Measurements from ENCODE around the gene SHANK3.

SHANK3 gene

DNA sequence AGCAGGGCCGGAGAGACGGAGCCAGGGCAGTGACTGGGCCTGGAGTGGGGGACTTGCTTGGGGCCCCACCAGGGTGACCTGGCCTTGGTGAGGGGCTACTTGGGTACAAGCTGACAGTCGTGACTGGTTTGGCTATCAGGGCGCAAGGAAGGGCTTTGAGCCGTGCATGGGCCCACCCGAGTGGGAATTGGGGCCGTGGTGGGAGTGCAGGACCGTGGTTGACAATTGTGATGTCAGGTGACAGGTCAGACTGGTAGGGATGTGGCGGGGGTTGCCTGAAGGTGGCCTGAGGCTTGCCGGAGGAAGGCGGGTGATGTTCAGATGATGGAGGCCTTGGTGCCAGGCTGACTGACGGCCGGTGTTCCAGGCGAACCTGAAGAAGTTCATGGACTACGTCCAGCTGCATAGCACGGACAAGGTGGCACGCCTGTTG, 5.6 kb downstream of the SHANK3 start:
- DNase-seq: no peak

DNA sequence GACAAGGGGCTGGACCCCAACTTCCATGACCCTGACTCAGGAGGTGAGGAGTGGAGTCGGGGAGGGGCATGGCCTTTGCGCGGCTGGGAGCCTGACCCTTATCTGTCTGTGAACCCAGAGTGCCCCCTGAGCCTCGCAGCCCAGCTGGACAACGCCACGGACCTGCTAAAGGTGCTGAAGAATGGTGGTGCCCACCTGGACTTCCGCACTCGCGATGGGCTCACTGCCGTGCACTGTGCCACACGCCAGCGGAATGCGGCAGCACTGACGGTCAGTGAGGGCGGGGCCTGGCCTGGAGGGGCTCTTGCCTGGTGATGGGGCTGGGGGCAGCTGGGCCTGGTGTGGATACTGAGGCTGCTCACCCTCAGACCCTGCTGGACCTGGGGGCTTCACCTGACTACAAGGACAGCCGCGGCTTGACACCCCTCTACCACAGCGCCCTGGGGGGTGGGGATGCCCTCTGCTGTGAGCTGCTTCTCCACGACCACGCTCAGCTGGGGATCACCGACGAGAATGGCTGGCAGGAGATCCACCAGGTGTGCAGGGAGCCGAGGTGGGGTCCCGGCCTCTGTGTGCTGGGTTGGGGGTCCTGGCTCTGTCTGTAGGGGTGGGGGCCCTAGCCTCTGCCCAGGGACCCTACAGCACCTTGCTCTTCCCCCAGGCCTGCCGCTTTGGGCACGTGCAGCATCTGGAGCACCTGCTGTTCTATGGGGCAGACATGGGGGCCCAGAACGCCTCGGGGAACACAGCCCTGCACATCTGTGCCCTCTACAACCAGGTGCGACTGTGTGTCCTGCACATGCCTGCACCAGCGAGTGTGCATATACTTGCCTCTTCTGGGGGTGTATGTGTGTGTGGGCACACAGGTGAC, 6.3 kb downstream of the SHANK3 start:
- no peak for DNase-seq

DNA sequence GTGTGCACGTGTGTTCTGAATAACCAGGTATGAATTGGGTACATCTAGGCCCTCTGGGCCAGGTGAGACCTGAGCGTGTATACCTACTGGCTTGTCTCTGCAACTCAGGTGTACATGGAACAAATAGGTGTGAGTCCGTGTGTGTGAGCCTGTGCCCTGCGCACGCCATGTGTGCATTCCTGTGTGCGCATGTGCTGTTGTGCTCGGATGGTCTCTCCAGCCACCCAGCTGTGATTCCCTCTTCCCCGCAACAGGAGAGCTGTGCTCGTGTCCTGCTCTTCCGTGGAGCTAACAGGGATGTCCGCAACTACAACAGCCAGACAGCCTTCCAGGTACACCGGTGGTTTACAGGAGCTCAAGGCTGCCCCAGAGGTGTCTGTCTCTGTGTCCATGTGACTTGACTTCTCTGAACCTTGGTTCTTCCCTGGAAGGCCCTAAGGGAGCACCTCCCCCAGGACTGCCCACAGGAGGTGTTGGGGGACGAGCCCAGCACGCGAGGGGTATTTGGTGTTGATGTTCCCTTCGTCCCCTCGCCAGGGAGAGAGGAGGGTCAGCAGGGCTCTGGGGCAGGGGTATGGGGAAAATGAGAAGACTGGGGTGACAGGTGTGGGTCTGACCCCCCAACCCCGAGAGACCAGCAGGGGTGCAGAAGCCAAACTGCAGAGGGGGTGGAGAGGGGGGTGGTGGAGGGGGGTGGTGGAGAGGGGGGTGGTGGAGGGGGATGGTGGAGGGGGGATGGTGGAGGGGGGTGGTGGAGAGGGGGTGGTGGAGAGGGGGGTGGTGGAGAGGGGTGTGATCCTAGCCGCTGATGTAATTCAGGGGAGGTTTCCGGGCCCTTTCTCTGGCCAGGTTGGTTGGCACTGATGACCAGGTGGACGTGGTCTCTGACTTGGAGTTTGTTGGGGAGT, 10.7 kb downstream of the SHANK3 start:
- no peak for DNase-seq

DNA sequence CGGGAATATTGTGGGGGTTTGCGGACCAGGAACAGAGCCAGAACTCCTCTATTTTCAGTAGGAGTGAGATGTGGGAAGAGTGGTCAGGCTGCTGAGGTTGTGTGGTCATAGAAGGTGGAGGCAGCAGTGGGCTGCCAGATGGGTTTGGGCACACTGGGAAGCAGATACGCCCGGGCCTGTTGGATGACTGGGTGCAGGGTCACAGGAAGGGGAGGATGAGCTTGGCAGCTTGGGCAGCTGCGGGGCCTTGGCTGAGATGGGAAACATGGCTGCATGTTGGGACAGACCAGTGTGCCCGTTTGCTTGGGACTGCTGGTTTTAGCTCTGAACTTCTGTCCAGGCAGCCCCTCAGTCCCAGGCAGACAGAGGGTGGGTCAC, 11.4 kb downstream of the SHANK3 start:
- DNase-seq: no peak

DNA sequence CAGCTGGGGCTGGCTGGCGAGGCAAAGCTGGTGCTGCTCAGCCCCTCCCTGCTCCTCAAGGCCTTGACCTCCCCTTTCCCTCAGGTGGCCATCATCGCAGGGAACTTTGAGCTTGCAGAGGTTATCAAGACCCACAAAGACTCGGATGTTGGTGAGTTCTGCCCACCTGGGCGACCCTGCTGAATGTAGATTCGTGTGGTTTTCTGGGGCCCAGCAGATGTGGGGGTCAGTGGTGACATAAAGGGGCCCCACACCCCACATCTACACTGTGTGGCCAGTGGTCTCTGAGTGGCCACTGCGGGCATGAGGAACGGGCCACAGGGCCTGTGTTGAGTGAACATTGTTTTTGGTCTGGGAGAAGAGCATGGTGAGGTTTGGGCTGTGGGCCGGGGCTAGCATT, 11.9 kb downstream of the SHANK3 start:
- DNase-seq: no peak

DNA sequence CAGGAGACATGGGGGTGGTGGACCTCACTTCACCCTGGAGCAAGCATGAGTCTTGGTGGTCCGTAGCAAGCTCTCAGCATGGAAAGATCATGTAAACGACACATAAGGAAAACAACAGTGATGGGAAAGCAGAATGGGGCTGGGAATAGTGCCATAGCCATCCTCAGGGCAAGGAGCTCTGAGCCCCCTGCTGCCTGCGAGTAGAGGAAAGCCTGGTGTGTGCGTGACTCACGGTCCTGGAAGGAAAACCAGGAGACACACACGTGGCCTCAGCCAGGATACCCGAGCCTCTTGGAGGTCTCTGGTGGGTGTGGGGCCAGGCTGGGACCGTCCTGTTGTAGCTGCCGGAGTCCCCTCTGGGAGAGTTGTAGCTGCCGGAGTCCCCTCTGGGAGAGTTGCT, 12.4 kb downstream of the SHANK3 start:
- DNase-seq: no peak

DNA sequence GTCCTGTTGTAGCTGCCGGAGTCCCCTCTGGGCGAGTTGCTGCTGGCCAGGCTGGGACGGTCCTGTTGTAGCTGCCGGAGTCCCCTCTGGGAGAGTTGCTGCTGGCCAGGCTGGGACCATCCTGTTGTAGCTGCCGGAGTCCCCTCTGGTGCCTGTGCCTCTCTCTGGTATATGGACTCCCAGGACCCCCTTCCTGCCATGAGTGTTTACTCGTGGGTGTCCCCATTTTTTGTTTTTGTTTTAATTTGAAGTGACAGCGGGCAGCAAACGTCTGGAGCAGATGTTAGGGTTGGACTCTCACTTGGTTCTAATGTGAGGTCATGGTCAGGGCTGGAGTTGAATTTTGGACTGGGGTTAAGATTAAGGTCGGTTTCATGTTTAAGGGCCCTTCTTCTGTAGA, 14.2 kb downstream of the SHANK3 start:
- no peak for DNase-seq

DNA sequence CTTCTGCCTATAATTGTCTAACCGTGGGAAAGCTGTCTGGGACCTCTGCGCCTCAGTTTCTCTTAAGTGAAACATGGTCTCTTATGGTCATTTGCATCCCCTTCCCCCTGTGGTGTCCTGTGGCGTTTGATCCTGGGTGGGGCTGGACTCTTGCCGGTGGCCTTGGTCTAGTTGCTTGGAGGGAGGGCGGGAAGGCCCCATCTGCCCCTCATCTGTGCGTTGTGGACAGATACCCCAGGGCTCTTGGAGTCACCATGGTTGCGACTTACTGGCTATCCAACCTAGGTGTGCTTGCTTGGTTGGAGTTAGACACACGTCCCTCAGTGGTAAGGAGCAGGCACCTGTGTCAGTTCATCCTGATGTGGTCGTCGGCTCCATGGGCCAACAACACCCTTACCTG, 15.2 kb downstream of the SHANK3 start:
- DNase-seq: no peak

DNA sequence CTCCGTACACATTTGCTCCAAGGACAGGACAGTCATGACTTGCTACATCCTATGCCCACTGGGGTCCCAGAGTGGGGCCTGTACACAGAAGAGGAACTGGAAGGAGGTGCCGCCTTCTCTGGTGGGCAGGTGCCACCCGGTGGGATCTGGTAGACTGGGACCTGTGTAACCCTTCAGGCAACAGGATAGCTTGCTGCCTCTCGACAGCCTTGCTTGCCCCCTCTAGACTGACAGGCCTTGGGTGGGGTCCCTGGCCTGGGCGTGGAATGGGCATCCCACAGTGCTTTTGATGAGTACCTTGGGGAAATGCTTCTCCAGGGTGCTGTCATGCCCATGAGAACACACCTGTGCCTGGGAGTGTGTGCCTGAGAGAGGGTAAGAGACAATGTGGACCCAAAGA, 15.8 kb downstream of the SHANK3 start:
- no peak for DNase-seq

DNA sequence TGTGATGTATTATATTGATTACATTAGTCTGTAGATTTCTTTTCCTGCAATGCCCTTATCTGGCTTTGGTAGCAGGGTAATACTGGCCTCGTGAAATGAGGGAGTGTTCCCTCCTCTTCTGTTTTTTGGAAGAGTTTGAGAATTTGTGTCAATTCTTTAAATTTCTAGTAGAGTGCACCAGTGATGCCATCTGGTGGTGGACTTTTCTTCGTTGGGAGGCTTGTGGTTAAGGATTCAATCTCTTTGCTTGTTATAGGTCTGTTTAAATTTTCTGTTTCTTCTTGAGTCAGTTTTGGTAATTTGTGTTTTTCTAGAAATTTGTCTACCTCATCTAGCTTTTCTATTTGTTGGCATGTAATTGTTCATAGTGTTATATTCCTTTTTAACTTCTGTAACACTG, 18.9 kb downstream of the SHANK3 start:
- peak in 1 of 56 donors; percentile 25 for DNase-seq

DNA sequence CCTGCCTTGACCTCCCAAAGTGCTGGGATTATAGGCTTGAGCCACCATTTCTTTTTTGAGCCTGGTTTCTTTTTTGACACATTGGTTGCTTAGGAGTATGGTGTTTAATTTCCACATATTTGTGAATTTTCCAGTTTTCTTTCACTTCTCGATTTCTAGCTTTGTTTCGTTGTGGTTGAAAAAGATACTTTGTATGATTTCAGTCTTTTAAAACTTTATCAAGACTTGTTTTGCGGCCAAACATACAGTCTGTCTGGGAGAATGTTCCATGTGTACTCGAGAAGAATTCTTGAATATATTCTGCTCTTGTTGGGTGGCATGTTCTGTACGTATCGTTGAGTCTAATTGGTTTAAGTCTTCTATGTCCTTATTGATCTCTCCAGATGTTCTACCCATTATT, 20.8 kb downstream of the SHANK3 start:
- no peak for DNase-seq

DNA sequence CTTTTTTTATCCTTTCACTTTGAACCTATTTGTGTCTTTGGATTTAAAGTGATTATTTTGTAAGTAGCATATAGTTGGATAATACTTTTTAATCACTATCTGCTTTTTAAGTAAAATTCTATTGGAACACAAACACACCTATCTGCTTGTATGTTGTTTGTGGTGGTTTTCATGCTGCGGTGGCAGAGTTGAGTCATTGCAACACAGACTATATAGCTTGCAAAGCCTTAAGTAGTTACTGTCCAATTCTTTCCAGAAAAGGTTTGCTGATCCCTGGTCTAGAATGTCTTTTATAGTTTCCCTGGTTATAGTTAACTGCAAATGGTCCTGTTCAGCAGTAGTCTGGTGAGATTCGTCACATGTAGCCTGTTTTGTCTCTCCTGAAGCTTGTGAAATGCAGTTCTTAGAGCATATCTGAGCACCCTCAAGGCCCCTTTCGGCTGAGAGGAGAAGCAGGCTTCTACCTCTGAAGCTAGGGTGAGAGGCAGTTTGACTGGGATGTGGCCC, 21.5 kb downstream of the SHANK3 start:
- no peak for DNase-seq

DNA sequence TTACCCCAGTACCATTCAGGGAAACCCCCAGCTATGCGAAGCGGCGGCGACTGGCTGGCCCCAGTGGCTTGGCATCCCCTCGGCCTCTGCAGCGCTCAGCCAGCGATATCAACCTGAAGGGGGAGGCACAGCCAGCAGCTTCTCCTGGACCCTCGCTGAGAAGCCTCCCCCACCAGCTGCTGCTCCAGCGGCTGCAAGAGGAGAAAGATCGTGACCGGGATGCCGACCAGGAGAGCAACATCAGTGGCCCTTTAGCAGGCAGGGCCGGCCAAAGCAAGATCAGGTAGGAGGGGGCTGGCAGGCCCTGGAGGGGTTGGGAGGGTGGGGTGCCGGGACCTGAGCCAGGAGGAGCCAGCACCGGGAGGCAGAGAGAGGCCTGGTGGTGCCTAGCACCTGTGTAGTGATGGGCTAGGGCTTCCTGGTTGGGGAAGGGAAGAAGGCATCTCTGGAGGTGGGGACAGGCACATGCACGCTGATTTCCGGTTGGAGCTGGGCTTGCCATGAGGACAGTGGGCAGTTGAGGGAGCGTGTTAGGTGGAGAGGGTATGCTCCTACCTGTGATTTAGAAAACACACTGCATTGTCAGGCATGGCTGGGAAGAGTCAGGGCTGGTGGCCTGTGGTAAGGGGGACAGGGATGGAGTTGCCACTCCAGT, 22.3 kb downstream of the SHANK3 start:
- DNase-seq: no peak

DNA sequence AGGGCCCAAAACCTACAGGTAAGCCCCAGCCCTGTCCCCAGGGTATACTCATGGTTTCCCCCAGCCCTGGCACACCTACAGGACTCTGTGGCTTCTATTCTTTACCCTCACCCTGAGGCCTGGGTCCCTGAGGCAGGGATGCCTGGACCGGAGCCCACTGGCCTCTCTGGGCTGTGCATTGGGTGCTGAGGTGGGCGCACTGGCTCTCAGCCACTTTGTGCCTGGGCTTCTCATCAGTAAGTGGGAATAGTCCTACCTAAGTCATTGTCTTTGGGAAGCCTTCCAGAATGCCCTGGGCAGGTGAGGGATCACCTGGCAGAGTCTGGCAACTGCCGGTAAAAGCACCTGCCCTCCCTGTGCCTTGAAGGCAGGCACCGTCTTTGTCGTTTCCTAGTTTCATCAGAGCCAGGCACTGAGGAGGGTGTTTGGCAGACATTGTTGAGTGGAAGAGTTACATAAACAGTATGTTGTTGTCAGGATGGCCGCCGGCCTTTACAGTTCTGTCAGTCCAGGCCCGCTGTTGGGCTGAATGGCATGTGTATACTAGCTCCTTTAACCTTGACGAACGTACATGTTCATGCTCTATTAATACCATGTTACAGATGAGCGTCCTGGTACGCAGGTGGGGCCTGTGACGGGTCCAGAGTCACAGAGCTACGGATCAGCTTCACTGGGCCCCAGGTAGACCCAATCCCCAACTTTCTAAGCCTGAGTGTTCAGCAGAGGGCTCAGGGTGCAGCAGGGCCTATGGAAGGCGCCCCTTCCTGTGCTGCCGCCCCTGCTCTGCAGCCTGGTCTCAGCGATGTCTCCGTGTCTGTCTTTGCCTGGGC, 23.0 kb downstream of the SHANK3 start:
- DNase-seq: no peak

DNA sequence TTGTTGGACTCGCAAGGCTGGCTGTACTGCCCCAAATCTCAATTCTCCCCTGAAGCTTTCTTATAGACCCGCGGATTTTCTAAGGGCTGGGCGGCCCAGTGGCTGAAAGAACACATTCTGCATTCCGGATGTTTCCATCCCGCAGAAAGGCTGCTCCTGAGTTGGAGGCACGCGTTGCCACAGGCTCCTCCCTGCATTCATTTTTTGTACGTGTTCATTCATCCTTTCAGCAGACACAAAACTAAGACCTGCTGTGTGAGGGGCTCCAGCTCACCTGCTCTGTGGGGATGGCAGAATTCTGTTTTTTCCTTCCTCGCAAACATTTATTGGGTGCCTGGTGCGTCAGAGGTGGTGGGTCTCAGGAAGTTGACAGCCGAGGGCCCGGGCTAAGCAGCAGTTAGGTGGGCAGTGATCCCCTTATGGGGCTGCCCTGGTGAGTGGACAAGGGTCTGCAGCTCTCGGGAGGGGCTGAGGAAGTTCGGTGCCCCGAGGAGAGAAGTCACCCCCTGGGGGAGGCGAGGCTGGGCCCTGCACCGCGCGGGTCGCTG, 23.7 kb downstream of the SHANK3 start:
- DNase-seq: no peak

DNA sequence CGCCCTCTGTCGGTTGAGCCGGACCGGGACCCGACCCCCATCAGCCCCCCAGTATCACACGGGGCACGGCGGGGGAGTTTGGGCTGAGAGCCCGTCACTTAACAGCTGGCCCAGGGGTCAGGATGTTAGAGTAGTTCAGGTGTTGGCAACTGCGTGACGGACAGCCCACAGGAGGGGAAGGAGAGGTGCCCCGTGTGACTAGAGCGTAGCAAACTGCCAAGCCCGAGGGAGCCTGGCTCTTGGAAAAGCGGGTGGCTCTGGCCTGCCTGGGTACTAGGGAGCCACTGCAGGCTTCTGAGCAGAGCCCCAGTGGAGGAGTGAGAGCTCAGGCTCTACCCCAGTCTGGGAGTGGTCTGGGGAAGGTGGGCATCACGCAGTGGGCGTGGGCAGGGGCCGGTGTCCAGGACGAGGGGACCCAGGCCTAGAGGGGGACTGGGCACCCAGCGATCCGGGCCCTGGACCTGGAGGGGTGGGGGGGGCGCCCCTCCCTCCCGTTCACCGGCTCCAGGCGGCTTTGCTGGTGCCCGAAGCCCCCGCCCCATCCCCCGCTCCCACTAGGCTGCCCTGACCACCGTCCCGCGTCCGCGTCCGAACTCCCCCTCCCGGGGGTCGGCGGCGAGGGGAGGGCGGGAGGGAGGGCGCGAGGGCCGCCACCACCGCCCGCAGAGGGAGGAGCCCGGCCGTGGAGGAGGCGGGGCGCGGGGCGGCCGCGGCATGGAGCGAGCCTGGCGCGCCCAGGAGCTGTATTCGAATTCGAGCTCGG, 24.4 kb downstream of the SHANK3 start:
- peak in 3 of 56 donors; percentile 36 to 51 (median 44) for DNase-seq

DNA sequence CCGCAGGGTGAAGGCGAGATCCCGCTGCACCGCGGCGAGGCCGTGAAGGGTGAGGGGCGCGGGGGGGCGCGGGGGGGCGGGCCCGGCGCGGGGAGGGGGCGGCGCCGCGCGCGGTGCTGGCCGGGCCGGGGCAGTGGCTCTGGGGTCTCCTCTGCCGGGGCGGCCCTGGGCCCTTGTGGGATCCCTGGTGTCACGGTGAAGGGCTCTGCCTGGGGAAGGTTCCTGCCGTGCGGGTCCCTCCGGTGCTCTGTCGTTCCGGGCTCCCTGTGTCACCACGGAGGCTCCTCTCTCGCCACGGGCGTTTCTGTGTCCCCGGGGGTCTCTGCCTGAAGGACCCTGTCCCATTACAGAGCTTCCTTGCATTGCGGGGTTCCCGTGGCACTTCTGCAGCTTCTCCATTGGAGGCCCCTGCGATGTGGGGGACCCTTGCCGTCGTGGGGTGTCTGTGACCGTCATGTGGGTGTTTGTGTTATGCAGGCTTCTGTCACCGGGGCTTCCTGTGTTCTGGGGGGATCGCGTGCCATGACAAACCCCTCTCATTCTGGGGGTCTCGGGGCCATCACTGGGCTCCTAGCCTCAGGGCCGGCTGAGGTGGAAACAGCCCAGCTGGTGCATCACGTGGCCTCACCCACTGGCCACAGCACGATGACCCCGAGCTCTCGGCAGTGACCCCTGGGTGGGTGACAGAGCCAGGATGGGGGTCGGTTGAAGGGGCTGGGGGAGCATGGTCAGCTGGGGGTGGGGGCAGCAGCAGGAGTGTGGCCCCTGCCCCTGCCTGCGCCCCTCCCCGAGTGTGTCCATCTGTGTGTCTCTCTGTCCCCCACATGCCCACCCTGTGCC, 25.3 kb downstream of the SHANK3 start:
- DNase-seq: no peak

DNA sequence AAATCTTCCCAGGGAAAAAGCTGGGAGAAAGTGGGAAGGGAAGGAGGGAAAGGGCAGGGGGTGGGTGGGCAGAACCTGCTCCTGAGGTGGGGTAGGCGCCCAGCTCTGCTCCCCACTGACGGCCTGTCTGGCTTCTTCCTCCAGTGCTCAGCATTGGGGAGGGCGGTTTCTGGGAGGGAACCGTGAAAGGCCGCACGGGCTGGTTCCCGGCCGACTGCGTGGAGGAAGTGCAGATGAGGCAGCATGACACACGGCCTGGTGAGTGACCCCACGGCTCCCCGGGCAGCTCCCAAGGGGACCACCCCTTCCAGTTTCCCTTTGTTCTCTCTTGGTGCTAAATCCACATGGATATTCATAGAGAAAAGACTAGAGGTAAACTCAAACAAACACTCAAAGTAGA, 25.9 kb downstream of the SHANK3 start:
- no peak for DNase-seq

All from amygdala (tissue), 56 donors.